HG03520 (cell line): ENCODE results near the gene GPC4.
"Not testable (repeated sequence)": the region's sequence is repeated elsewhere in the genome, so short reads cannot be mapped to it uniquely, and the experiment has no call there.

Source experiments
- ATAC-seq: cut with Tn5 transposase; IDR thresholded peaks from one replicate; pipeline ENCODE4 v1.9.1; 2021; ENCODE audit warnings: mild to moderate bottlenecking, moderate library complexity; ENCODE audit not compliant: unreplicated experiment

GPC4 gene

GRCh38 chrX:133307637-133308498, 107.4 kb downstream of the GPC4 start:
- ATAC-seq = no peak

DNA sequence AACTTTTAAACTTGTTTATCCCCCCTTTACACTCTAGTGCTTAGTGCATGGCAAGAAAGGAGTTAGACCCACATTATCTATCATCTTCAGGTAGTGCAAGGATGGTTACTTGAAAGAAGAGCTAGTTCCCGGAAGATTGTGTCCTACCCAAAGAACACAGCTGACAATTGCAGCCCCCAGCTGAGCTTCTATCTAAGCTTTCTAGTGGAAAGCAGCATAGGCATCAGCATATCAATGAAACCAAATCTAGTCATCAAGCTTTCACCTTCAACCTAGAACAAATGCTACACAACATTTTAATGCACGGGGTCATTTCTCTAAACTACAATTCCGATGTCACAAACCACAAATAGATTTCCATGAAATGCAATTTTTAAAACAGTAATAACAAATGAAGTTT, 108.2 kb downstream of the GPC4 start:
- no peak for ATAC-seq

GRCh38 chrX:133306316-133306715, 109.0 kb downstream of the GPC4 start:
- ATAC-seq = no peak

DNA sequence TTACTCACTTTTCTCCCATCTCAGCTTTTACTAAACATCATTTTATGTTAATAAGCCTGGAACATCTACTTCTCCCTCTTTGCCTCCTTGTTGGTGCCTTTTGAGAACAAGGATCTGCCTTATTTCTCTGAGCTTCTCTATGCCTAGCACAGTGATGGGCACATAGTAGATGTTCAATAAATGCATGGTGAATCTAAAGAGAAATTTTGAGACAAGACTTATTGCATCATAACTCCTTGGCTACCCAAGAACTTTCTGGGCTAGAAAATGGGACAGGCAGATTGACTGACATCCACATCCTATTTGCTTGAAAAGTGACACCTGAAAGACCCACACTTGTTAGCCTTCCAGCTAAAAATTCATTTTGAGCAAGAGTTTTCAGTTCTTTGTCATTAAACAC, 109.9 kb downstream of the GPC4 start:
- no peak for ATAC-seq

- no peak for ATAC-seq
Observed at GRCh38 chrX:133302775-133303445, 112.4 kb downstream of the GPC4 start.

DNA sequence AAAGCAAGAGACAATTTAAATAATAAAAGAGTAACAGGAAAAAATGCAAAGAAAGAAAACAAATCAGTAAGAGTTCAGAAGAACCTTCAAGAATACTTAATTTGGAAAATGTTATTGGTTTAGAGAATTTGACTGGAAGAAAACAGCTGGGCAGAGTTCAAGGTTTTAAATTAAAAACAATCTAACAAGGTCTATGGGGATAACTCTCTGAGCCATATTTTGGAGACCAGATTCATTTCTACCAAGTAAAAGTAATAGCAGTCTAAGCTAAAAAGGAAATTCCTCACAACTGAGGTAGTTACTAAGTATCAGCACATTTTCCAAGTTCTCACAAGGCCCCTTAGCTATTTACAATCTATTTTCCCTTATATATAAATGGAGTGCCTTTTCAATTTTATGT, 114.7 kb downstream of the GPC4 start:
- ATAC-seq = no peak

DNA sequence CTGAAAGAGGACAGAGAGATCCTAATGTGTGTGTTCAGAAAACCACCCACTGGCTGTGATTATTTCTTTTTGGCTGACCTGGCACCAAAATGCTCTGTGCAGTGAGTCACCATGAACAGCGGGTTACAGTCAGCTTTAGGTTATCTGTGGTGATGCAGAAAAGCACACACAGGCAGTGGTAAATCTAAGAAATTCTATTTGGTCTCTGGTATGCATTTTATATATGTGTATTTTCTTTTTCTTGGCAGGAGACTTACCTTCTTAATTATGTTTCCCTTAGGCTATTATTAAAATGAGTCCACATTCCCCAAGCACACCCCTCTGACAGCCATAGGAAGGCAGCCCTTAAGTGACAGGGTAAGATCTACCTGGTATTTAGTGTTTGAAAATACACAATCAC, 118.0 kb downstream of the GPC4 start:
- no peak for ATAC-seq

DNA sequence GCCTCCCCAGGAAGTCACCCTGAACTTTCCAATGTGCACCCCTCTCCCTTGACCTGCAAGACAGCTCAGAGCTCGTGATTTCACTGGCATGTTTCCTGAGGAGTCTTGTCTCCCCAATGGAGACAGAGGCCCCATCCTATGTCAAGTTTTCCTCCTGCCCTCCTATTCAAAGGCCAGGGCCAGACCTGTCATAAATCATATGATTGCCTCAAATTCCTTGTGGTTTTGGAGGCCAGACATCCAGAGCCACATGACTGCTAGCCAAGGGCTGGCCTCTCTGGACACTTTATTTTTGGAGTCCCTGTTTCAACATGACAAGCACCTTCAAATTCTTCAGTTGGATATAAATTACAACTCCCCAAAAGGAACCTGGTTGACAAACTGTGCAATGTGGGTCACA, 121.2 kb downstream of the GPC4 start:
- ATAC-seq = no peak

DNA sequence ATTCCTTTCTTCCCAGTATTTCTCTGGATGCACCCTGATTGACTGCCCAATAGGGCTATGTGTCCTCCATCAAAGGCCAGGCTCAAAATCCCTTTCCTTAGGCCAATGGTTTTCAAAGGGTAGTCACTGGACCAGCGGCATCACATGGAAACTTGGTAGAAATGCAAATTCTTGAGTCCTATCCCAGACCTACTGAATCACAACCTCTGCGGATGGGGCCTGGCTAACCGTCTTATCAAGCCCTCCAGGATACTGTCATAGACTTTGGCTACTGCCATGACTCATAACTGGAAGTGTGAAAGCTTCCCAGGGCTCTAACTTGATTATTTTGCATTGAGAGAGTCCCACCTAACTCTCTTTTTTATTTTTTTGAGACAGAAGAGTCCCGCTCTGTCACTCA, 125.2 kb downstream of the GPC4 start:
- no peak for ATAC-seq

- ATAC-seq = no peak
Observed at GRCh38 chrX:133287860-133288259, 127.4 kb downstream of the GPC4 start.

DNA sequence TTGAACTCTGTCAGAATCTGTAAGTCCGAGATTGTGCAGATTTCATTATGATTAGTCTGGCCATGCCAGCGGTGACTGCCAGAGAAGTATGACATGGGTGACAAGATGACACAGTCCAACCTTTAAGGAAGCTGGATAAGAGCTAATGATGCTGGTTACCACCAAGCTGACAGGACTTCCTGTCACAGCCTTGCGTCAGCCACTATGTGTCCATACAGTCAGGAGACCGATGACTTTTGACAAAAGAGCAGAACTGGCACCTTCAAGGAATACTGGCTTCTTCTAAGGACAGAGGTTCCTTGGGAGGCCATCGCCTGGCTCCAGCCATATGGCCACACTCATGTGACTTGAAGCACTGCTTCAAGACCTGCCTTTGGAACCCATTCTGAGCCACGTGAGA, 129.9 kb downstream of the GPC4 start:
- ATAC-seq = no peak

DNA sequence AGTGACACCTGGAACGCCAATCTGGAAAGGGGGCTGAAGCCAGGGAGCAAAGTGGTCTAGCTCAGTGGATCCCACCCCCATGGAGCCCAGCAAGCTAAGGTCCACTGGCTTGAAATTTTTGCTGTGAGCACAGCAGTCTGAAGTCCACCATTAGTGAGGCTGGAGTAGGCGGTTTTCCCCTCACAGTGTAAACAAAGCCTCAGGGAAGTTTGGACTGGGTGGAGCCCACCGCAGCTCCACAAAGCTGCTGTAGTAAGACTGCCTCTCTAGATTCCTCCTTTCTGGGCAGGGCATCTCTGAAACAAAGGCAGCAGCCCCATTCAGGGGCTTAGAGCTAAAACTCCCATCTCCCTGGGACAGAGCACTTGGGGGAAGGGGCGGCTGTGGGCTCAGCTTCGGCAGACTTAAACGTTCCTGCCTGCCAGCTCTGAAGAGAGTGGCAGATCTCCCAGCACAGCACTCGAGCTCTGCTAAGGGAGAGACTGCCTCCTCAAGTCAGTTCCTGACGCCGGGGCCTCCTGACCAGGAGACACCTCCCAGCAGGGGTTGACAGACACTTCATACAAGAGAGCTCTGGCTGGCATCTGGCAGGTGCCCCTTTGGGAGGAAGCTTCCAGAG, 136.1 kb downstream of the GPC4 start:
- not testable (repeated sequence) for ATAC-seq

DNA sequence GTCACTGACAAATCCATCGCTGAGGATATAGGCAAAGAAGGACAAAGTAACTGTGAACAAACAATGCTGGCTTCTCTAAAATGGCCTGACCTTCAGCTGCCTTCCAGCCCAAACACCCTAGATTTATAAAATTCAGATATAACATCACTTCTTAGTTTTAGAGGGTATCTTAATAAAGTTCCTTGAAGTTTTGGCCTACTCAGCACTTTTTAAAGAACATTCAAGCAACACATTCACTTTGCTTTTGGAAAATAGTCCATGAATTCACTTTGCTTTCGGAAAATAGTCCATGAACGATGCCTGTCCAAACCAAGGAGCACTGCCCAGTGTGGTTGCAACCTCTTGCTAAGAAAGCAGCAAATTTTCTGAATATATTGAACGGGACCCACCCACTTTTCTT, 142.1 kb downstream of the GPC4 start:
- no peak for ATAC-seq

DNA sequence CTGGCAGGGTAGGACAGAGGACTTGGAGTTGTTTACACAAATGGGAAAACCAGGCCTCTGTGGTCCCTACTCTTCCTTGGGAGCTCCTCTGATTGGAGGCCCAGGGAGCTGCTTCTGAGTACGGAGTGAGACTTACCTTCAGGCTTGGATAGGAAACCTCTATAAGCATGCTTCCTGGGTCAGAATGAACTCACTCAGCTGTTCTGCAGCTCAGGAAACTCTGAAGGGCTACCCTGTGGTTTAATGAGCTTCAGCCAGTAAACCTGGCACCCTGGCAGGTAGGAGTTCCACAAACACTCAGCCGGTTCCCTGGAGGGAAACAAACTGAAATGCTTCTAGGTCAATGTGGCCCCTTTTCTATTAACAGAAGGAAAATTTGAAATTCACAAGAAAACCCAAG, 146.1 kb downstream of the GPC4 start:
- no peak for ATAC-seq

DNA sequence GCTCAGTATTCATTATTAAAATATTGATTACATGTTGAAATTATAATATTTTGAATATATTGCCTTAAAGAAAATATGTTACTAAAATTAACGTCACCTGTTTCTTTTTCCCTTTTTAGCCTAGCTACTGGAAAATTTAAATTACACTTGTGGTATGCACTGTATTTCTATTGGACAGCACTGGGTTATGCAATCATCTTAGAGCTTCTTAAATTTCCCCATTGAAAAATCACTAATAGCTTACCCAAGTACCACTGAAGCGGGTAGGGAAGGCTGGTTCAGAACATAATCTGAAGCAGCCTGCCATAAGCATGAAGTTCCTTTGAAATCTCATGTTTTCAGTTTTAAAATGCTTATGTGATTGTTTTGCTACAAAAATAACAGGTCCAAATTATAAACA, 147.7 kb downstream of the GPC4 start:
- no peak for ATAC-seq

DNA sequence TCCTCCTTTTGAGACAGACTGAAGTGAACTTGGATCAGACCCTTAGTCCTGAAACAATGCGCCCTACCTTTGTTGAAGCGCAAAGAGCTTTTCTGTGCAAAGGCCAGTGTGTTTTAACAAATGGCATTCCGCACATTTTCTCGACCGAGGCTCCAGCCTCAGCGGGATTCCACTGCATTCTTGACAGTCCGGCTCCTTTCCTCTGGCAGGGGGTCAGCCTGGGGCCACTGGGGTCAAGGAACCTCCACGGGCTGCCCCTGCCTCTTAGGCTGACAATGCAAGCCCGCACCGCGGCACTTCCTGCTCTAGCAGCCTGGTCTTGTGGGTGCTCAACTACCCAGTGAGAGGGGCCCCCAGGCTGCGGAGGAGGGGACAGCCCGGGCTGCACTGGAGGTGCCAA, 150.0 kb downstream of the GPC4 start:
- ATAC-seq = no peak

GRCh38 chrX:133258481-133258880, 156.8 kb downstream of the GPC4 start:
- ATAC-seq = no peak

DNA sequence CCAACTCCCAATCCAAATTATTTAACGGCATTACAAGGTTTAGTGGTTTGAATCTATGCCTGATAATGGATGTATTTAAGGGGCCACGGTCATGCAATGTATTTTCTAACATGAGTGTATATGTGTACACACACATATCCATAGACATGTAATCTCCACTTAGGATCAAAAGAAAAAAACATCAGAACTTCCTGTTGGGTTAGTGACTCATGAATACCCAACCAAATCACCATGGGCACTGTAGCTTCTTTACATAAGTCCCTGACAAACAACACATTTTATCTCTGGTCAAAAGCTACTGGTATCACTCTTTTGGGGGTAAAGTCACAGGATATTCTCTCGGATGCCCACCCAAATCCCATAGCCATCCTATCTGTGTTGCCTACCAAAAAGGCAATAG, 160.6 kb downstream of the GPC4 start:
- no peak for ATAC-seq

GRCh38 chrX:133251204-133251603, 164.1 kb downstream of the GPC4 start:
- ATAC-seq = no peak

DNA sequence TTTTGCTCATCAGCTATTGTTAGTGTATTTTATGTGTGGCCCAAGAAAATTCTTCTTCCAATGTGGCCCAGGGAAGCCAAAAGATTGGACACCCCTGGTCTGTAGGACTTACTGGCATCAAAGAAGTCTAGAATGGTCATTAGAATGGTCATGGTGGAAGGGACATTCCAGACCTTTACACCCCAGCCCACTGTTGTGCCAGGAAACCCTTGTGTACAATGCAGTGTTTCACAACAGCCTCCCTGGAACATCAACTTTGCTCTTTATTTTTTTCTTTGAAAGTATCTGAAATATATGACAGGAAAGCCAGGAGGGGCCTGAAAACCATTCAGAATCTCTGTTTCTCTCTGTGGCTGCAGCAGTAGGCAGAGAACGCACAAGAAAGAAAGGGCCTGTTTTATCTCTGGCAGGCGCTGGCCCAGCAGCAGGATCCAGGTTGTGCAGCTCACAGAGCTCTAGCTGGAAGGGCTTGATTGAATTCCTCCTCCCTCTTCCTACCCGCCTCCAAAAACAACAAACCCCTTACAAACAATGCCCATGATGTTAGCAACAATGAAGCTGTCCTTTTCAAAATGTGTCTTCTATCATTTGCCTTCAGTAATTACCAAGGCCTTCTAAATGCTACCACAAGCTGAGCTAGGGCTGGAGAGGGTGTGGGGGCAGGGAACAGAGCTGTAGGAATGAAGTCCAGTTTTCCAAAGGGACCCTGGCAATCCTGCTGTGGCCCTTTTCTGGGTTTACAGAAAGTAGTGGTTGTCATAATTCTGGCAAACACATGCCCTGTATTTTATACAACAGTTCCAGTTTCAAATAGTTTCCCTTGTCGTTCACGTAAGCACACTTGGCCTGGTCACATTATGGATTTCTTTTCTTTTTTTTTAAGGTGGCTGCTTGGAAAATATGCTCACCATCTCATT, 164.8 kb downstream of the GPC4 start:
- ATAC-seq = no peak
